Aorta (tissue), 5 donors: ENCODE measurements around the gene CFAP20DC. TPM values are rescaled to one million over a fixed set of nuclear protein-coding genes. Genes with fewer than 3 reads are reported as not detected.

Experiments
- ATAC-seq: fragments of 200-7000 bp; cut with Tn5 transposase; one replicate; pipeline ENCODE4 v1.9.1; 2022; ENCODE audit warnings: moderate library complexity; ENCODE audit not compliant: low FRiP score
- DNase-seq, 2 donors: peaks; one replicate each; pipeline ENCODE4 v3.0.0-alpha.2; 2020
- H3K27ac ChIP-seq, 2 donors: one replicate each; pipeline ENCODE4 v1.5.1; 2013; ENCODE audit warnings: low read length in 2 of 2, mild to moderate bottlenecking in 2 of 2, moderate library complexity in 2 of 2, control low read depth in 1 of 2, inconsistent platforms in 1 of 2, low read depth in 1 of 2
- H3K27me3 ChIP-seq, 2 donors: one replicate each; pipeline ENCODE4 v1.6.1; 2013; ENCODE audit warnings: control low read depth in 1 of 2, low read length in 1 of 2, mild to moderate bottlenecking in 1 of 2, moderate library complexity in 1 of 2; ENCODE audit not compliant: insufficient read depth in 2 of 2, control insufficient read depth in 1 of 2
- H3K36me3 ChIP-seq, 2 donors: one replicate each; pipeline ENCODE4 v1.6.1; 2013; ENCODE audit warnings: control low read depth in 1 of 2, low read length in 1 of 2, mild to moderate bottlenecking in 1 of 2; ENCODE audit not compliant: insufficient read depth in 2 of 2, control insufficient read depth in 1 of 2
- H3K4me1 ChIP-seq, 2 donors: one replicate each; pipeline ENCODE4 v1.6.1; 2013; ENCODE audit warnings: low read length in 2 of 2, control low read depth in 1 of 2, mild to moderate bottlenecking in 1 of 2, moderate library complexity in 1 of 2; ENCODE audit not compliant: insufficient read depth in 2 of 2, control insufficient read depth in 1 of 2
- H3K4me3 ChIP-seq, 2 donors: one replicate each; pipeline ENCODE4 v1.5.1; 2013; ENCODE audit warnings: low read length in 2 of 2, control low read depth in 1 of 2, mild to moderate bottlenecking in 1 of 2
- H3K9me3 ChIP-seq: one replicate; pipeline ENCODE4 v1.6.1; 2013; ENCODE audit warnings: mild to moderate bottlenecking, low read length; ENCODE audit not compliant: control insufficient read depth
- WGBS, 2 donors: extraction: QIAGEN DNeasy Blood & Tissue Kit; methylation state at CpG; one replicate each; pipeline ENCODE4 v1.1.7; 2013; 5-methylcytosine and 5-hydroxymethylcytosine counted together
- intact Hi-C, 2 donors: fragments of 100-400 bp; cut with DNase I; formaldehyde crosslinking; loops; one replicate each; pipeline versions ENCODE4 v1.14.2 to v1.15.0; 2022
- polyA plus RNA-seq, 2 donors: library from polyadenylated mRNA; stranded (reverse); fragments of 200-250 nt; gene quantifications; one replicate each; pipeline ENCODE4 v1.2.3, GENCODE V29; 2013
- total RNA-seq, 2 donors: library from RNA; stranded (reverse); fragmentation: NEBNext Ultra II Directional; extraction: Animal tissue kit (Norgen Biotek cat#: 25700); gene quantifications; one replicate each; pipeline ENCODE4 v1.2.1, GENCODE V29; 2021
- donor health status: healthy with polysubstance abuse.
- donor health status: Bipolar disorder and iron deficiency.
- donor health status: DM: no; HTN: no; CAD: no.
- donor health status: DM: no; HTN: no; CAD: no.
- donor health status: DM: yes; HTN: yes; CAD: no.

The CFAP20DC gene
- total and polyA plus RNA-seq, 4 donors: 0.39 to 0.90 TPM; not detected in 2

- no peaks in the 10 kb centered on the region for H3K9me3 ChIP-seq
- no peak for DNase-seq
- no peak overlapping the region for H3K4me3 ChIP-seq
- no peaks in the 10 kb centered on the region for H3K36me3 ChIP-seq
- H3K27ac ChIP-seq: no peak overlapping the region
- H3K4me1 ChIP-seq: no peaks in the 10 kb centered on the region
- no peak for ATAC-seq
- WGBS, 2 donors: 56 to 65% methylated on average over 2 of the region's 2 CpGs
- intact Hi-C loops: no loop called here
- H3K27me3 ChIP-seq: no peaks in the 10 kb centered on the region
Observed at GRCh38 chr3:58888087-58888486, 161.7 kb downstream of the CFAP20DC start.

GRCh38 chr3:58884453-58884852, 165.4 kb downstream of the CFAP20DC start:
- Histone ChIP-seq H3K27ac (no peak overlapping the region), H3K4me1 (no peaks in the 10 kb centered on the region), H3K4me3 (no peak overlapping the region), H3K36me3 (no peaks in the 10 kb centered on the region), H3K27me3 (no peaks in the 10 kb centered on the region), H3K9me3 (no peaks in the 10 kb centered on the region)
- DNase-seq (no peak), ATAC-seq (no peak)
- intact Hi-C loops: no loop called here
- 91 to 92% methylated on average over 5 of the region's 5 CpGs for WGBS, 2 donors

- DNase-seq (no peak), ATAC-seq (no peak)
- Histone ChIP-seq H3K27ac (no peak overlapping the region), H3K27me3 (no peaks in the 10 kb centered on the region), H3K4me1 (no peaks in the 10 kb centered on the region), H3K36me3 (no peaks in the 10 kb centered on the region), H3K4me3 (no peak overlapping the region), H3K9me3 (no peaks in the 10 kb centered on the region)
- WGBS, 2 donors: 41 to 67% methylated on average over 1 of the region's 1 CpG
- intact Hi-C loops: no loop called here
Observed at GRCh38 chr3:58880182-58880581, 169.6 kb downstream of the CFAP20DC start.

GRCh38 chr3:58874795-58875194, 175.0 kb downstream of the CFAP20DC start:
- no peaks in the 10 kb centered on the region for H3K36me3 ChIP-seq
- no peak for ATAC-seq
- peaks cover 2% of the 10 kb centered on the region for H3K9me3 ChIP-seq
- no peak overlapping the region for H3K27ac ChIP-seq
- H3K4me3 ChIP-seq: no peak overlapping the region
- intact Hi-C loops: no loop called here
- no peaks in the 10 kb centered on the region for H3K27me3 ChIP-seq
- no peak for DNase-seq
- H3K4me1 ChIP-seq: no peaks in the 10 kb centered on the region
- 78 to 79% methylated on average over 2 of the region's 2 CpGs for WGBS, 2 donors

GRCh38 chr3:58874248-58874741, 175.5 kb downstream of the CFAP20DC start:
- H3K27me3 ChIP-seq: no peaks in the 10 kb centered on the region
- intact Hi-C loops: no loop called here
- H3K36me3 ChIP-seq: no peaks in the 10 kb centered on the region
- no peak overlapping the region for H3K4me3 ChIP-seq
- WGBS, 2 donors: 60 to 73% methylated on average over 5 of the region's 5 CpGs
- DNase-seq (no peak), ATAC-seq (no peak)
- peaks cover 2% of the 10 kb centered on the region for H3K9me3 ChIP-seq
- H3K27ac ChIP-seq: no peak overlapping the region
- H3K4me1 ChIP-seq: no peaks in the 10 kb centered on the region

GRCh38 chr3:58868097-58868779, 181.6 kb downstream of the CFAP20DC start:
- Histone ChIP-seq H3K9me3 (peaks cover 4% of the 10 kb centered on the region), H3K27ac (no peak overlapping the region), H3K4me1 (no peaks in the 10 kb centered on the region), H3K4me3 (no peak overlapping the region), H3K27me3 (no peaks in the 10 kb centered on the region), H3K36me3 (no peaks in the 10 kb centered on the region)
- intact Hi-C loops: no loop called here
- DNase-seq (no peak), ATAC-seq (no peak)
- WGBS, 2 donors: 78% methylated on average over 5 of the region's 5 CpGs

GRCh38 chr3:58867621-58868020, 182.2 kb downstream of the CFAP20DC start:
- peaks cover 4% of the 10 kb centered on the region for H3K9me3 ChIP-seq
- 61 to 72% methylated on average over 4 of the region's 4 CpGs for WGBS, 2 donors
- intact Hi-C loops: no loop called here
- H3K36me3 ChIP-seq: no peaks in the 10 kb centered on the region
- H3K27ac ChIP-seq: no peak overlapping the region
- H3K4me3 ChIP-seq: no peak overlapping the region
- DNase-seq (no peak), ATAC-seq (no peak)
- H3K27me3 ChIP-seq: no peaks in the 10 kb centered on the region
- no peaks in the 10 kb centered on the region for H3K4me1 ChIP-seq

GRCh38 chr3:58866079-58866478, 183.7 kb downstream of the CFAP20DC start:
- Histone ChIP-seq H3K36me3 (no peaks in the 10 kb centered on the region), H3K27ac (no peak overlapping the region), H3K27me3 (no peaks in the 10 kb centered on the region), H3K9me3 (peaks cover 3% of the 10 kb centered on the region), H3K4me3 (no peak overlapping the region), H3K4me1 (no peaks in the 10 kb centered on the region)
- ATAC-seq: no peak
- WGBS, 2 donors: 49 to 52% methylated on average over 2 of the region's 2 CpGs
- intact Hi-C loops: no loop called here
- no peak for DNase-seq

GRCh38 chr3:58864480-58864879, 185.3 kb downstream of the CFAP20DC start:
- no peak overlapping the region for H3K27ac ChIP-seq
- ATAC-seq (no peak), DNase-seq (no peak)
- no peaks in the 10 kb centered on the region for H3K27me3 ChIP-seq
- no peaks in the 10 kb centered on the region for H3K36me3 ChIP-seq
- intact Hi-C loops: no loop called here
- peaks cover 3% of the 10 kb centered on the region for H3K9me3 ChIP-seq
- H3K4me3 ChIP-seq: no peak overlapping the region
- no peaks in the 10 kb centered on the region for H3K4me1 ChIP-seq
